HG03175 (cell line): ENCODE results near the gene ETNK2.
"Not testable (repeated sequence)": the region's sequence is repeated elsewhere in the genome, so short reads cannot be mapped to it uniquely, and the experiment has no call there.

Experiments
- ATAC-seq: cut with Tn5 transposase; IDR thresholded peaks from one replicate; pipeline ENCODE4 v1.9.1; 2021; ENCODE audit warnings: mild to moderate bottlenecking, moderate library complexity; ENCODE audit not compliant: unreplicated experiment

Gene ETNK2

DNA sequence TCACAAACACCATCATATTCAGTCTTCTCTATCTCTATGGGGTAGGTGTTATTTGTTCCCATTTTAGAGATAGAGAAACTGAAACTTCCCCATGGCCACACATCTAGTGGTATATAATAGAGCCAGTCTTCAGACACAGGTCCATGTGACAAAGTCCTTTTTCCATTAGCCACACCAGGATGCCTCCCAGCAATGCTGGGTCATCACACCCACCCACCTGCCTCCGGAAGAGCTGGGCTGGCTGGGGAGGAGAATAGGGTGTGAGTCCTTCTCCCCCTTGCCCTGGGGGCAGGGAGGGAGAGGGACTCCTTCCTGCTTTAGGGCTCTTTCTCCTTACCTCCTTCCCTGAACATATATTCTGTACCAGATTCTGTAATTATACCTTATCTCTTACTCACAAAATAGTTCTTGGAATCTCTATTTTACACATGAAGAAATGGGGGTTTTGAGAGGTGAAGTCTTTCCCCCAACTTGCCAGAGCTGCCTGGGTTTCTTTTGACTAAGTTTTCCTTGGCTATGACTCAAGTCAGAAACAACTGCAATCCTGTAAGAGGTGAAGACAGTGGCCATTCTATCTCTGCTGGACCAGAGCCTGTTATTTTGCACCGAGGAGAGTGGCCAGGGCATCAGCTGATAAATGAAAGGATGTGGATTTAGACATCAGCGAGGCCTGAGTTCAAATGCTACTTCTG lies 49.0 kb downstream of the ETNK2 start:
- no peak for ATAC-seq

DNA sequence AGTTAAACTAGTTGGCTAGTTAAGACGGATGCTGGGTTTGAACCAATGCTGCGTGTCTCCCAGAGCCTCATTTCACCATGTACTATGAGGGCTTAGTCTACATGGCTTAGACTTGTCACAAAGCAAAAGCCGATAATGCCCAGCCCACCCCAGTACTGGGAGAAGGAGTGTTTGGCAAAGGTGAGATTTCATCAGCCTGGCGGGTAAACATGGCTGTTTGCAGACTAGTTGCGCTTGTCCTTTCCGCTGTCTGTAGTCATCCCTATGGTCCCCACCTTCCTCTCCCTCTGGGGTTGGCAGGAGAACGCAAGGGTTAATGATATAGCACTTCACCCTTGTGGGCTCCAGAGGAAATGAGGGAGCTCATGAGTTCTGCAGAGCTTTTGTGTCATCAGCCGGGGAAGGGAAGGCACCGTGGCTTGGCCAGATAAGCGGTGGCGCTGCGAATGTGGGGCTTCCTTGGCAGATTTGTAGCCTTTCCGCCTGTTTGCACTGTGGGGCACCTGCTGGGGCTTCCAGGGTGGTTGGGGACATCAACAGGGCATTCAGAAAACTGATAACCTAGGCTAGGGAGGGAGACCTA lies 49.7 kb downstream of the ETNK2 start:
- ATAC-seq, result no peak

DNA sequence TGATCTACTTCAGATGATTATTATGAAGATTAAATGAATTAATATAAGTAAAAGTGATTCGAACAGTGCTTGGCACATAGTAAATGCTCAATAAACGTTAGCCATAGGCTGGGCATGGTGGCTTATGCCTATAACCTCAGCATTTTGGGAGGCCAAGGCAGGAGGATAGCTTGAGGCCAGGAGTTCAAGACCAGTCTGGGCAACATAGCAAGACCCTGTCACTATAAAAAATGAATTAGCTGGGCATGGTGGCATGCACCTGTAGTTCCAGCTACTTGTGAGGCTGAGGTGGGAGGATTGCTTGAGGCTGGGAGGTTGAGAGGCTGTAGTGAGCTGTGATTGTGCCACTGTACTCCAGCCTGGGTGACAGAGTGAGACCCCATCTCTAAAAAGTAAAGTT lies 52.1 kb downstream of the ETNK2 start:
- not testable (repeated sequence) for ATAC-seq

DNA sequence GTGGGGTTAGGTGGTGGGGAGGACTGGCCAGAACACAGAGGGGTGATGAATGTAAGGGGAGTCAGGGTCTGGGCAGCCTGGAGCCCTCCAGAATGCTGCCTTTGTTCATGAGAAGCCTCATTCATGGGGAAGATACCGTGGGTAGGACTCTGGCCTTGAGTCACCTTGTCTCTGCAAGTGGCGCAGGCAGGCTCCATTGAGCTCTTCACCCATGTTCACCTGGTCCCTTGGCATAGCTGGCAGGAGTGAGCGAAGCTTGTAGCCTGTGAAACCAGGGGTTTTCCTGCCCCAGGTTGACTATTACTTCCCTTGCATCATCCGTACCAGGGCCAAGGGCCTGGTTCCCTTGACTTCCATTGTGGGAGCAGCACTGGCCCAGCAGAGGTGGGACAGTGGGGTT lies 53.2 kb downstream of the ETNK2 start:
- ATAC-seq, result no peak

DNA sequence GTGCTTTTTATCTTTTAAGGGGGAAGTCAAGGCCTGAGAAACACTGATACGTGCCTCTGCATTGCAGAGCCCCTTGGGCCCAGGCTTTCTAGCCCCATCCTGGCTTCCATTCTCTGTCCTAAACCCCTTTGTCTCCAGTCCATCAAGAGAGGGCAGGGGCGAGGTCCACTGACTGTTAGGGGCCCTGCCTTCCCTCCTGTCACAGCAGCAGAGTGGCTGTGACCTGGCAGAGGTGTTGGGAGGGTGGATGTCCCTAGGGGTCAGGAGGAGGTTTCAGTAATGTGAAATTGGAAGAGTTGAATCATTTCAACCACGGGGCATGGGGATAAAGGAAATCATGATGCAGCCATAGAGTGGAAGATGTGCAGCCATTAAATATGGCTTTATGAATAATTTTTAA lies 54.9 kb downstream of the ETNK2 start:
- no peak for ATAC-seq

DNA sequence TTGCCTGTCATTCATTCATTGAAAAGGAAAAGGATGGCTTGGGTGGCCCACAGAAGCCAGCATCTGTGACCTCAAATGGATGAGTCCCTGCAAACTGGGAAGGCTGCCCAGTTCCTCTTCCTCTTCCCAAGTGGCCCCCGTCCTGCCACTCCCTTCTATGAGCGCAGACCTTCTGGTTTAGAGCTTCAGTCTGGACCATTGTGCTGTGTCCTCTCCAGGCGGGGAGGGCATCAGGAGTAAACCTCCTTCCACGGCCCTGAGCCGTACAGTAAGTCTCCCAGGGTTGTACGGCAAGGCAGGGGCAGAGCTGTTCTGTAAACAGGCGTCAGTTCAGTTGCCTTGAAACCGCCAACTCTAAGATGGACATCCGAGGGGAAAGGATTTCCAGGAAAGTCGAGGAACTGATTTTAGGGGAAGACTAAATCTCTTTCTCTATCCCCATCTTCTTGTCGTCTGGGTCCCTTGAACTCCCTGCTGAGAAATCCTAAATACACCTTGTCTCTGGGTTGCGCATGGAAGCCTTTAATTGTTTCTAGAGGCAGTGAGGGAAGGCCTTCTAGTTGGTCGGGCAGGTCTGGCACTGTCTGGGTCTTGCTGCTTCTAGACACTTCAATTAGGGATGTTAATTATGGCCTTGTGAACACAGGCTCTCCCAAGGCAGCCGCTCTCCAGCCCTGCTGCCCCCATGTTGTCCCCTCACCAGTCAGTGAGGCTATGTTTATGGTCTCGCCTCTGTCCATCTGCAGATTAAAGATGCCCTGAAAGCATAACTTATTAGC lies 56.8 kb downstream of the ETNK2 start:
- no peak for ATAC-seq

DNA sequence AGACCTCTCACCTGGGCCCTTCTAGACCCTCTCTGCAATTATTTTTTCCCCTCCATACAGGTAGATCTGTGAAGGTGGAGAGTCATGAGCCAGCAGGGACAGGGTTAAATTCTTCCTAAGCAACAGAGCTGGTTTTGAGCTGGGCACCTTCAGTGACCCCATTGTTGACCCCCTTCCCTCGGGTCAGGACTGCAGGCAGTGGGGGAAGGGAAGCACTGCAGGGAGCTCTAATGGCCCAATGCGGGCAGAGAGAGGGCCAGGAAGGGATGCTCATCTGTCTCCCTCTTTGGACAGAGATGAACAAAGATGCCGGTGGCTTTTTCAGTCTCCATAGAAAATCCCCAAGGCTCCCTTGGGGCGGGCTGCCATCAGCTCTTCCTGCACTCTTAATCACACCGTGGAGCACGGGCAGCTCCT lies 57.5 kb downstream of the ETNK2 start:
- no peak for ATAC-seq

DNA sequence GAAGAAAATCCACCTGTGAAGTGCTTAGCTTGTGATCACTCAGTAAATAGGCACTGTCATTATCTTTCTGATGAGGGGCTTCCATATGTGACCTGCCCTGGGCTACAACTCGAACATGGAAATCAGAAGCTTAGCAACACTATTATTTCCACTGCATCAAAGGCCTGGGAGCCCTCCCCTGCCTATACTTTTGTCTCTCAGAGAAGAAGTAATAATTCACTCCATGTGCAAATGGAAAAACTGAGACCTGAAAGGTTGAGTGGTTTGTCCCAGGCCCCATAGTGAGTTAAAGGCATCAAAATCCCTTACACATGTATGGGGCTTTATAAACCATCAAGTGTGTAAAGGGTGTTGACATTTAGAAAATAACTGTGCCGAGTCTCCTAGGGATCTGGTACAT lies 58.1 kb downstream of the ETNK2 start:
- ATAC-seq, result no peak

DNA sequence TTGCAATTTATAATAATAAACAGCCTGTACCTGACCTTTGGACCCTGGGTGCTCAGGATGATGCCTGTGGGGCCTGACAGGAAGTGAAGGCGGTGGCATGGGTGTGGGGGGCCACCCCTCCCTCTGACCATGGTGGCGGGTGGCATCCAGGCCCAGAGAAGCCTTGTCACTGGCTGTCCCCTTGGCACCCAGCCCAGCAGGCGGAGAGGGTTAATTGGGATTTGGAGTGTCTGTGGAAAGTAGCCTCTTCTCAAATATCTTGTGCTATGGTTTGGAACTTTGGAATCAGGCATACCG lies 58.5 kb downstream of the ETNK2 start:
- ATAC-seq, result no peak

DNA sequence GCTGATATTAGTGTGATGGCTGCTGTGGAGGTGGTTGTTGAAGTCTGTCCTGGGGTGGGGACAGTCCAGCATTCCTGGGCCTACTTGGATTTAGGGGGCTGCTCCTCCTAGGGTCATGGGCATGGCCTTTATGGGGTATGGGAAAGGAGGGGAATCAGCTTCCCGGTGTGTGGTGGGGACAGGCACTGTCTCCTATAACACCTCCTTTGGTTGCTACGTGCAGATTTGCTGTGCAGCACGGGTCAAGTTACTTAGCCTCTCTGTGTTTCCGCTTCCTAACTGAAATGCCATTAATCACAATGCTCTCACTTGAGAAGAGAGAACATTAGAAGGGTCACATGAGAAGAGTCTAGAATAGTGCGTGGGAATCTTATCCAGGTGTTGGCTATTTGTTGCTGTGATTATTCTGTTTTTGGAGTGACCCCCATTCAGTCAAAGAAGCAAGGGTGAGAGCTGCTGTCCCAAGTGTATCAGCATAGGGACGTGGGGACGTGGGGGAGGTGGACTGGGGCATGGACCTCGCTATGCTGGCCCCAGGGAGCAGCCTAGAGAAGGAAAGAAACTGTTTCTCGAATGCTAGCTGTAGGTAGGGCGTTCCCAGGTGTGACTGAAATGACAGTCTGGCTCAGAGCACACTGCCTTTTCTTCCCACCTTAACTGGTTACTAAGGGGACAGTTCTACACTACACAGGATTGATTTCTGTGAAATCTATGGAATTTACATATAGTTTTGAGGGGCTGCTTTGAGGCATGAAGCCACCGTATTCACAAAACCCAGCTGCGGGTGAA lies 59.0 kb downstream of the ETNK2 start:
- no peak for ATAC-seq

DNA sequence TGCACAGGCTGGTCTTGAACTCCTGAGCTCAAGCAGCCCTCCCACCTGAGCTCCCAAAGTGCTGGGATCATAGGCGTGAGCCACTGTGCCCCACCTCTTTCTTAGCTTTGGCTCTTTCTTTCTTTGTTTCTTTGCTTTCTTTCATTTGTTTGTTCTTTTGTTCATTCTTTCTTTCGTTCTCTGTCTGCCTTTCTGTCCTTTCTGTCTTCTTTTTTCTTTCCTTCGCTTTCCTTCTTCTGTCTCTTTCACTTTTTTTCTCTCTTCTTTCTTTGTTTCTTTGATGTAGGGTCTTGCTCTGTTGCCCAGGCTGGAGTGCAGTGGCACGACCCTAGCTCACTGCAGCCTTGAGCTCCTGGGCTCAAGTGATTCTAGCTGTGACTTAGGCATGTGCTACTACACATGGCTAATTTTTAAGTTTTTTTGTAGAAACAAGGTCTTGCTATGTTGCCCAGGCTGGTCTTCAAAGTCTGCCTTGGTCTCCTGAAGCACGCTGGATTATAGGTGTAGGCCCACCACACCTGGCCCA lies 60.0 kb downstream of the ETNK2 start:
- no peak for ATAC-seq

DNA sequence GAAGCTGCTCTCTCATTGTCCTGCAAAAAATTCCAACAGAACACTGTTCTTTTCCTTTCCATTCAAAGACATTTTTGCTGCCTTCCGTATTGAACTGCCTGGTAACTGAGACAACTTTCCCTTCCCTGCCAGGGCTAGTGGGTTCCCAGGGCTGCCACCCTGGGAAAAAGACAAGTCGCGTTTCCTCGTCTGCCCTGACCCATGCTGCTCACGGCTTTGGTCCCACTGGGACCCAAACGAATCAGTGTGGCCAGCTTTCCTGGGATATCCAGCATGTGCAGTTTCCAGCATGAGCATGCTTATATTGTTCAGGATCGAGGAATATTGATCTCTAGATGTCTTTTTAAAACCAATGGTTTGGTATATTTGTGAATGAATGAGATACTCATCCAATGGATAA lies 60.8 kb downstream of the ETNK2 start:
- no peak for ATAC-seq

DNA sequence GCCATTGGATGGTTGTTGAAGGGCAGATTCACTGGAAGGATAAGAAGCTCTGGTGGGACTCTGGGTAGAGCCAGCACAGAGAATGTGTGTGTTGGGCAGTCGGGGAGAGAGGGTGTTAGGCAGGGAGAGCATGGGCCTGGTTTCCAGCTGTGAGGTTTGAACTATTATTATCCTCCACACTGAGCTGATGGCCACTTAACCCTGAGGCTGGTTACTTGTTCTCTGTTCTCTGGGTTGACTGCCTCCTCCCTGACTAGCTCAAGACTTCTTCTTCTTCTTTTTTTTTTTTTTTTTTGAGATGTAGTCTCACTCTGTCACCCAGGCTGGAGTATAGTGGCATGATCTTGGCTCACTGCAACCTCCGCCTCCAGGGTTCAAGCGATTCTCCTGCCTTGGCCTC lies 61.7 kb downstream of the ETNK2 start:
- ATAC-seq, result not testable (repeated sequence)

DNA sequence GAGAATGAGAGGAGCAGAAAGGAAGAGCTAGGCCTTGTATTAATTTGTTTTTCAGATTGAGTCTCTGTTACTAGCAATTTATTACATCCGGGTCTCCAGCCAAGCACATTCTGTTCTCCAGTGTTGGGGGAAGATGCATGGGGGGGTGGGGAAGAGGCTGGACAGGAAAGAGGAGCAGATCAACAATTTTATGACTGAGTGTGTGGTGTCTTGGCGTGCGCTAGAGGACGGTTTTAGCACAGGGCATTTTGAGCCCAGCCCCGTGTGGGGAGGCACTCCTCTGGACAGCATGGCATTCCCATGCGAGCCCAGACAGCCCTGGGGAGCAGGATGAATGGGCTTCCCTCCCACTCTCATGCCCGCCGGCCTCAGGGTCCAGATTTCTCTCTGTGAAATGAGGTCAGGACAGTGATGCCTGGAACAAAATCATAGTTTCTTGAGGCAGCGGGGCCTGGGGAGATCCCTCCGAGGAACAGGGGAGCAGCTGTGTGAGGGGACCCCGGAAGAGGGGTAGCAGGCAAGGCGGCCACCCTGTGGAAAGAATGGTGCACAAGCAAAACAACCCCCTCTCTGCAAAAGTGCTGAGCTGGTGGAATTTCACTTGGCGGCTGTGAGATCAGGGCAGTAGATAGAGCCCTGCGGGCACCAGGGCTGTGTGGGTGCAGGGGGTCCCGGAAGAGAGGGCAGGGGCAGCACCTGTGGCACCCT lies 62.6 kb downstream of the ETNK2 start:
- no peak for ATAC-seq

DNA sequence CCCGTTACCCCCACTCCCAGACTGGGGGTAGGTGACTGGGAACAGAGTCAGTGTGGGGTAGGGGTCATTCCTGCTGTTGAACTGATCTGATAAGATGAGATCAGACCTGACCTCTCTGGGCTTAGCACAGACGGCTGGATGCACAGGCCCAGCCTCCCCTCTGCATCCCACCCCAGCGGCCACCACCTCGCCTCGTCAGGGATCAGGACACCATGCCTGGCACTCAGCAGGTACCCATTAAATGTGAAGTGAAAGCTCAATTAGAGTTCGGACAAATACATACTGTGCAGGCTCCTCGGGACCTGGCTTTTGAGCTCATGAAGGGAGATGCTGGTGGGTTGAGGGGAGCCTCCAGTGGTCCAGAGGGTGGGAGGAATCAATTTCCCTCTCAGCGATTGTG lies 63.2 kb downstream of the ETNK2 start:
- no peak for ATAC-seq

DNA sequence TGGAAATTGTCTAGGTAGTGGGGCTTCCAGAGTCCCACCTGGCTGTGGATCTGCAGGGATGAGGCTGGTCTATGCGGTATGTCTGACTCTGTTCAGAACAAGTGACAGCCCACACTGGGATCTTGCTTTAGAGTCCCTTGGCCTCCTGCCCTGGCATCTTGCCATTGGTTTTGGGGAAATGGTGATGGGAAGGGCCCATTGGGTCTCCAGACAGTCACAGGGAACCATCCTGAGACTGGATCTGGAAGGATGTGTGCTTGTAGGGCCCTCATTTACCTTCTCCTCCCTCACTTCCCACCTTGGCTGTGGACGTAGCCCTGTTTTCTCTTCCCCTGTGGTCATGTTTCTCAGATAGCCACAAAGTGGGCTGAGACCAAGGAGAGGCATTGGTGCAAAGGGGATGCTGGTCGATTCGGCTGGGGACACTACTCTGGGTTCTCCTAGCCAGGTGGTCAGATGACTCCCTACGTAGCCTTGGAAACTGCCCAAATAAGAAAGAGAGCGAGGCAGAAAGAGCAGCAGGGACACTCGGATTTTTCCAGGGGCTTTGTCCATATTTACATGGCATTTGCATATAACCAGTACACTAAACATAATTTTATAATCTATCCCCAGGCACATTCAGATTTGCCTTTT lies 63.8 kb downstream of the ETNK2 start:
- no peak for ATAC-seq

DNA sequence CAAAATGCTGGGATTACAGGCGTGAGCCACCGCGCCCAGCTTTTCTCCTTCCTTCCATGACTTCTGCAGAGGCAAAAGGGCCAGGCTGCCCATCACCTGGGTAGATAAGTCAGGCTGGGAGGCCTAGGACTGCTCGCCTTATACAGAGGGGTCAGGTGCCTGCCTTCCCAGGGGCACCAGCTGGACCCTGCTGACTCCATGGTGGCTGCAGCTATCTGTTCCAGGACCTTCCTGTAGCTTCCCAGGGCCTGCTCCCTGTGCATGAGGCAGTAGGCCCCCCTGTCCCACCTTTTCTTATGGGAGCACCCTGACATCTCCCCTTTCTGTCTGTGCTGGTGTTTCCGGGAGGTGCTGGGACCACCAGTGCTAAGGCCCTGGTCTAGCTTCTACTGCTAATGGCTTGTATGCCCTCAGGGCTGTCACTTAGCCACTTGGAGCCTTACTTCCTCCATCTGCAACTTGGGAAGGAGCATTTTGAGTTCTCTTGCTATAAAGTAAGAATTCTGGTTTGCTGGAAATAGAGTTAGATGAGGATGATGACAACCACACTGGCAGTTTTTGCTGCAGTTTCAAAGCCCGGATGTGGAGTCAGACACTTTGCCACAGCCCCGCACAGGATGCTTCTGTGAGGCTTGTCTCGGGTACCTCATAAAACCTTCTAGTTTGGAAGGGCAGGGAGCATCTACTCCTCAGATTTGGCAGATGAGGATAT lies 64.5 kb downstream of the ETNK2 start:
- no peak for ATAC-seq

DNA sequence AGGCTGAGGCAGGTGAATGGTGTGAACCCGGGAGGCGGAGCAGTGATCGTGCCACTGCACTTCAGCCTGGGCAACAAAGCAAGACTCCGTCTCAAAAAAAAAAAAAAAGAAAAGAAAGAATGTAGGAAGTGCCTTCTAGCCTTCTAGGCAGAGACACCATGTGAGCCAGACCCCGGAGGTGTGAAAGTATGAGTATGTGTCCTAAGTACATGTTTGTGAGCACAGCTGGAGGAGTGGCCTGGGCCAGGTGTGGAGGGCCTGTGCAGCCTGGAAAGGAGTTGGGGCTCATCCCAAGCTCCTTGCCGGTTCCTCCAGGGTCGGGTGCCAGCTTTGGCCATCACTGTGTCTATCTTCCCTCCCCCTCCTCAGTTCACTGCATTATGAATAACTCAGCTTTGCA lies 66.0 kb downstream of the ETNK2 start:
- no peak for ATAC-seq

DNA sequence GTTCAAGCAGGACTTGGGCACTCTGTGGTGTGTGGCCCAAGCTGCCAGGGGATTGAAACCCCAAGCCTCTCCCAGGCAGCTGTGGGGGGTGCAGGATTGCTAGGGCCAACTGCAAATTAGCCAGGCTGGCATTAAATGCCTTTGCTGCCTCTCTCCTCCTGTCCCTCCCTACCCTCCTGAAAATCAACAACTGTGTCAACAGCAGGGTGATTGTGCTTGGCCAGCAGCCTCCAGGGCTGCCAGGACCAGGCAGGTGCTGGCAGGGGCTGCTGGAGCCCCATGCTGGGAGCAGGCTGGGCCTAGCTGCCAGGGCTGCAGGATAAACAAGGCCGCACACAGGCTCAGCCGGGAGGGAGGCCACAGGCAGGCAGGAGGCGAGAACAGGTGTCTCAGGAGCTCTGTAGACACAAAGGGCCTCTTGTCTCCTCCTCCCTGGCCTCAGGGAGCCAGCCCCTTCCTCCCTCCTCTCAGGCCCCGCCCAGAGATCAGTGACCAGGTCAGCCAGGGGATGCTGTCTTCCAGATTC lies 67.5 kb downstream of the ETNK2 start:
- no peak for ATAC-seq
